A549 (cell line): Measurements from ENCODE around the gene KSR1. TPM values are rescaled to one million over a fixed set of nuclear protein-coding genes. Genes with fewer than 3 reads are reported as not detected.

ENCODE experiments used
- ATAC-seq, 2 experiments: fragments of 200-7000 bp in 1 of 2; fragments of >200 bp in 1 of 2; cut with Nextera tagmentation in 1 of 2; cut with Tn5 transposase in 1 of 2; 3 replicates each; pipeline versions ENCODE4 v1.8.0 to v1.9.1; 2018 to 2020; ENCODE audit warnings: mild to moderate bottlenecking in 1 of 2, moderate library complexity in 1 of 2
- CTCF ChIA-PET: fragments of 300-600 bp; sonication (Branson Sonifier 250); formaldehyde crosslinking; extraction: SDS; loops from one replicate; lab custom pipeline; 2021; ENCODE audit warnings: antibody characterized with exemption, inconsistent platforms; lab: Yijun Ruan, JAX
- POLR2A ChIA-PET: fragments of 350-600 bp; formaldehyde crosslinking; extraction: SDS; loops from one replicate; lab custom pipeline; 2021; ENCODE audit warnings: antibody characterized with exemption, inconsistent platforms; lab: Yijun Ruan, JAX
- DNase-seq, 2 experiments: peaks; one replicate each; pipeline versions ENCODE4 v3.0.0 to v3.0.0-alpha.2; 2011 to 2016; ENCODE audit warnings: low read depth in 1 of 2, low spot score in 1 of 2
- FAIRE-seq: peaks from 2 replicates; lab custom pipeline; 2011; peaks lifted over from hg19 to GRCh38; lab: Jason Lieb, UNC
- H3K27ac ChIP-seq, 2 experiments: fragments of >200 bp; sonication (Bioruptor Twin); formaldehyde crosslinking; 3 replicates each; pipeline ENCODE4 v1.5.1; 2016 to 2017
- H3K4me1 ChIP-seq: fragments of >200 bp; sonication (Bioruptor Twin); formaldehyde crosslinking; 3 replicates; pipeline ENCODE4 v1.6.1; 2016
- H3K4me2 ChIP-seq: fragments of >200 bp; sonication (Bioruptor Twin); formaldehyde crosslinking; 3 replicates; pipeline ENCODE4 v1.6.1; 2016
- H3K4me3 ChIP-seq: fragments of >200 bp; sonication (Bioruptor Twin); formaldehyde crosslinking; 3 replicates; pipeline ENCODE4 v1.5.1; 2016
- H3K9me3 ChIP-seq: fragments of >200 bp; sonication (Bioruptor Twin); formaldehyde crosslinking; 3 replicates; pipeline ENCODE4 v1.6.1; 2016
- BHLHE40 ChIP-seq: IDR thresholded peaks from 2 replicates; pipeline ENCODE4 v1.6.1; 2012; ENCODE audit warnings: low read depth, low read length, inconsistent platforms
- EHMT2 ChIP-seq: fragments of 200-600 bp; sonication (generic); IDR thresholded peaks from 2 replicates; pipeline ENCODE4 v1.6.1; 2016; ENCODE audit warnings: antibody characterized with exemption, low read depth, mild to moderate bottlenecking, moderate library complexity
- FOSL2 ChIP-seq, 2 experiments: fragments of 450-650 bp in 1 of 2; fragments of >200 bp in 1 of 2; sonication (Bioruptor Twin) in 1 of 2; formaldehyde crosslinking; IDR thresholded peaks; 2 replicates each; pipeline versions ENCODE4 v1.5.0 to v1.6.1; 2016 to 2020; ENCODE audit warnings: mild to moderate bottlenecking in 1 of 2, moderate library complexity in 1 of 2
- FOXS1 ChIP-seq: fragments of 250-450 bp; sonication (Bioruptor Pico); IDR thresholded peaks from 2 replicates; pipeline ENCODE4 v1.5.0; 2020; ENCODE audit warnings: mild to moderate bottlenecking, moderate library complexity
- HDAC2 ChIP-seq: fragments of 200-600 bp; sonication (generic); IDR thresholded peaks from 2 replicates; pipeline ENCODE4 v1.6.1; 2016
- HOXB5 ChIP-seq: fragments of 250-450 bp; sonication (Bioruptor Pico); IDR thresholded peaks from 2 replicates; pipeline ENCODE4 v1.5.0; 2020; ENCODE audit warnings: mild to moderate bottlenecking, moderate library complexity
- JUN ChIP-seq, 2 experiments: fragments of >200 bp; sonication (Bioruptor Twin); formaldehyde crosslinking; IDR thresholded peaks; 2 replicates in 1 of 2; 3 replicates in 1 of 2; pipeline ENCODE4 v1.6.1; 2016 to 2017
- KDM1A ChIP-seq: fragments of 200-600 bp; sonication (generic); IDR thresholded peaks from 2 replicates; pipeline ENCODE4 v1.6.1; 2016; ENCODE audit warnings: low read depth, mild to moderate bottlenecking
- KDM5A ChIP-seq: fragments of 200-600 bp; sonication (generic); IDR thresholded peaks from 2 replicates; pipeline ENCODE4 v1.6.1; 2016; ENCODE audit warnings: antibody characterized with exemption, mild to moderate bottlenecking
- MAZ ChIP-seq: fragments of 150-350 bp; IDR thresholded peaks from 2 replicates; pipeline ENCODE4 v1.6.1; 2014; ENCODE audit warnings: antibody characterized with exemption, low read depth, low read length, borderline replicate concordance
- MYC ChIP-seq: IDR thresholded peaks from 2 replicates; pipeline ENCODE4 v1.6.1; 2012; ENCODE audit warnings: mild to moderate bottlenecking, inconsistent platforms, low read length, improper control_type of control experiment, borderline replicate concordance
- NPAS2 ChIP-seq: fragments of 250-450 bp; sonication (Bioruptor Pico); IDR thresholded peaks from 2 replicates; pipeline ENCODE4 v1.8.0; 2022; ENCODE audit warnings: mild to moderate bottlenecking, moderate library complexity, borderline replicate concordance
- NR3C1 ChIP-seq: fragments of >200 bp; sonication (Bioruptor Twin); formaldehyde crosslinking; IDR thresholded peaks from 3 replicates; pipeline ENCODE4 v1.6.1; 2017
- POLR2AphosphoS2 ChIP-seq: conservative IDR thresholded peaks from 2 replicates; pipeline ENCODE4 v1.6.1; 2012; ENCODE audit warnings: low read length, improper control_type of control experiment, inconsistent platforms
- RCOR1 ChIP-seq: fragments of 150-350 bp; IDR thresholded peaks from 2 replicates; pipeline ENCODE4 v1.6.1; 2014; ENCODE audit warnings: antibody characterized with exemption, low read length, low read depth
- TP53 ChIP-seq: fragments of 250-450 bp; sonication (Bioruptor Pico); IDR thresholded peaks from 2 replicates; pipeline ENCODE4 v1.5.0; 2021; ENCODE audit warnings: mild to moderate bottlenecking, moderate library complexity
- ZSCAN20 ChIP-seq: fragments of 250-450 bp; sonication (Bioruptor Pico); IDR thresholded peaks from 2 replicates; pipeline ENCODE4 v1.8.0; 2022; ENCODE audit warnings: mild to moderate bottlenecking, moderate library complexity
- WGBS: methylation state at CpG from one replicate; pipeline ENCODE4 v1.1.6; 2017; ENCODE audit errors: missing lambda C conversion rate; 5-methylcytosine and 5-hydroxymethylcytosine counted together
- polyA plus RNA-seq, 4 experiments: library from polyadenylated mRNA; depleted of rRNA in 3 of 4; stranded (reverse); fragments of >200 nt; fragmentation: RNase III in 1 of 4; extraction: RNeasy Plus Mini Kit Qiagen cat#74134 plus additional on column Dnase treatment in 1 of 4; gene quantifications; 2 replicates in 3 of 4; 3 replicates in 1 of 4; pipeline ENCODE4 v1.2.3, GENCODE V29; 2011 to 2017
- TF ChIP-seq, protein P1 (sequence below): fragments of 450-650 bp; IDR thresholded peaks from 2 replicates; pipeline ENCODE4 v1.6.1; 2014; ENCODE audit warnings: antibody characterized with exemption
- TF ChIP-seq, protein P2 (sequence below): IDR thresholded peaks from 2 replicates; pipeline ENCODE4 v1.6.1; 2012
- TF ChIP-seq, protein P3 (sequence below): fragments of 250-450 bp; sonication (Bioruptor Pico); IDR thresholded peaks from 2 replicates; pipeline ENCODE4 v1.5.0; 2021; ENCODE audit warnings: mild to moderate bottlenecking, moderate library complexity, borderline replicate concordance
- TF ChIP-seq, protein P4 (sequence below): fragments of >200 bp; sonication (Bioruptor Twin); formaldehyde crosslinking; IDR thresholded peaks from 2 replicates; pipeline ENCODE4 v1.6.1; 2016
- TF ChIP-seq, protein P5 (sequence below): fragments of 250-450 bp; sonication (Bioruptor Pico); IDR thresholded peaks from 2 replicates; pipeline ENCODE4 v1.5.0; 2020; ENCODE audit warnings: low read depth, mild to moderate bottlenecking, moderate library complexity
- TF ChIP-seq, protein P6 (sequence below): IDR thresholded peaks from 2 replicates; pipeline ENCODE4 v1.6.1; 2012

KSR1 gene
- polyA plus RNA-seq, 2 of the 4 experiments (the other 2 are of a cell fraction): 13.3 to 14.6 TPM

DNA sequence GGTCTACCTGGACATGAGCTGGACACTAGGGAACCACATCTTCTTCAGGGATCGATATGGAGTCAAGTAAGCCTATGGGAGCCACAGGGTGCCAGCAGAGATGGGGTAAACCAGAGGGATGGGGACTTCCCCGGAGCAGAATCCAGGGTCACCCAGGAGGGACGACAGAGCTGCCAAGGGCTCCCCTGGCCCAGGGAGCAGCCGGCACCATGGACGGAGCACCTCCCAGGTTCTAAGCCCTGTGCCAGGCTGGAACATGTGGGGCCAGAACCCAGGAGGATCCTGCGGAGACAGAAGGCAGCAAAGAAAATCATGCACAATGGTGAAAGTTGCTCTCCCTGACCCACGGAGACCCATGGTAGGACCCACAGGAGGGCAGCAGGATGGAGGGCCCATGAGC is 33.6 kb upstream of the KSR1 start:
- H3K9me3 ChIP-seq: no peaks in the 10 kb centered on the region
- FAIRE-seq (no peak), ATAC-seq (no peak)
- H3K4me3 ChIP-seq: no peak overlapping the region
- CTCF ChIA-PET: interaction anchor here (1.1 to 3.4 kb wide), 4 partner anchors 9 to 179 kb away, joined by 3 to 23 read pairs (median 12); no protein-coding TSS in a partner anchor
- TF ChIP-seq, protein P1, sequence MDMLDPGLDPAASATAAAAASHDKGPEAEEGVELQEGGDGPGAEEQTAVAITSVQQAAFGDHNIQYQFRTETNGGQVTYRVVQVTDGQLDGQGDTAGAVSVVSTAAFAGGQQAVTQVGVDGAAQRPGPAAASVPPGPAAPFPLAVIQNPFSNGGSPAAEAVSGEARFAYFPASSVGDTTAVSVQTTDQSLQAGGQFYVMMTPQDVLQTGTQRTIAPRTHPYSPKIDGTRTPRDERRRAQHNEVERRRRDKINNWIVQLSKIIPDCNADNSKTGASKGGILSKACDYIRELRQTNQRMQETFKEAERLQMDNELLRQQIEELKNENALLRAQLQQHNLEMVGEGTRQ: no peak
- TF ChIP-seq BHLHE40 (no peak), POLR2AphosphoS2 (no peak), KDM1A (no peak), EHMT2 (no peak), MAZ (no peak), NPAS2 (CRISPR knock-in tag) (no peak), NR3C1 (no peak)
- TF ChIP-seq, protein P2, sequence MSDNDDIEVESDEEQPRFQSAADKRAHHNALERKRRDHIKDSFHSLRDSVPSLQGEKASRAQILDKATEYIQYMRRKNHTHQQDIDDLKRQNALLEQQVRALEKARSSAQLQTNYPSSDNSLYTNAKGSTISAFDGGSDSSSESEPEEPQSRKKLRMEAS: no peak
- TF ChIP-seq, protein P3, sequence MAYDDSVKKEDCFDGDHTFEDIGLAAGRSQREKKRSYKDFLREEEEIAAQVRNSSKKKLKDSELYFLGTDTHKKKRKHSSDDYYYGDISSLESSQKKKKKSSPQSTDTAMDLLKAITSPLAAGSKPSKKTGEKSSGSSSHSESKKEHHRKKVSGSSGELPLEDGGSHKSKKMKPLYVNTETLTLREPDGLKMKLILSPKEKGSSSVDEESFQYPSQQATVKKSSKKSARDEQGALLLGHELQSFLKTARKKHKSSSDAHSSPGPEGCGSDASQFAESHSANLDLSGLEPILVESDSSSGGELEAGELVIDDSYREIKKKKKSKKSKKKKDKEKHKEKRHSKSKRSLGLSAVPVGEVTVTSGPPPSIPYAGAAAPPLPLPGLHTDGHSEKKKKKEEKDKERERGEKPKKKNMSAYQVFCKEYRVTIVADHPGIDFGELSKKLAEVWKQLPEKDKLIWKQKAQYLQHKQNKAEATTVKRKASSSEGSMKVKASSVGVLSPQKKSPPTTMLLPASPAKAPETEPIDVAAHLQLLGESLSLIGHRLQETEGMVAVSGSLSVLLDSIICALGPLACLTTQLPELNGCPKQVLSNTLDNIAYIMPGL (CRISPR knock-in tag): no peak
- TF ChIP-seq, all 56 proteins: peak for 0
- Histone ChIP-seq H3K4me1 (no peaks in the 10 kb centered on the region), H3K4me2 (no peak overlapping the region), H3K27ac (no peak overlapping the region)
- POLR2A ChIA-PET: no interaction called here
- WGBS: 55% methylated on average over 7 of the region's 7 CpGs
- DNase-seq: no peak

DNA sequence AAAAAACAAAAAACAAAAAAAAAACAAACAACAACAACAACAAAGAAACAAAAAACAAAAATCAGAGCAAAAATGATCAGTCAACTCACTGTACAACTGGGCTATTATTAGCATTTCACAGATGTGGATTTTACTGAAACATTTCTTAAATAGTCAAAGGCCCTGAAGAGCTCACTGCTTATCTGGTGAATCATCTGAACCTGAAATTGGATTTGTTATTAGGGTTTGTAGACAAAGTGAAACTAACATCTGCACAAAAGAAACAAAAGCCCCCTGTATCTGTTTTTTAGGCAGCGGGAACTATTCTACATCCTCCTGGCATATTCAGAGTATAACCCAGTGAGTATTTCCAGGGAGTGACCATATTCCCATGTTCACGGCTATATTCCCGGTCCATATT is 32.6 kb upstream of the KSR1 start:
- POLR2A ChIA-PET: no interaction called here
- ATAC-seq (no peak), DNase-seq (no peak), FAIRE-seq (no peak)
- no peak for TF ChIP-seq MYC
- H3K4me1 ChIP-seq: no peaks in the 10 kb centered on the region
- CTCF ChIA-PET: interaction anchor here (0.7 to 1.8 kb wide), 3 partner anchors 11 to 231 kb away, joined by 3 to 5 read pairs (median 5); no protein-coding TSS in a partner anchor
- WGBS: 82% methylated on average over 3 of the region's 3 CpGs
- no peaks in the 10 kb centered on the region; the same call in 2 of the 3 replicates for H3K9me3 ChIP-seq
- H3K4me3 ChIP-seq: no peak overlapping the region
- H3K4me2 ChIP-seq: no peak overlapping the region
- no peak overlapping the region for H3K27ac ChIP-seq

DNA sequence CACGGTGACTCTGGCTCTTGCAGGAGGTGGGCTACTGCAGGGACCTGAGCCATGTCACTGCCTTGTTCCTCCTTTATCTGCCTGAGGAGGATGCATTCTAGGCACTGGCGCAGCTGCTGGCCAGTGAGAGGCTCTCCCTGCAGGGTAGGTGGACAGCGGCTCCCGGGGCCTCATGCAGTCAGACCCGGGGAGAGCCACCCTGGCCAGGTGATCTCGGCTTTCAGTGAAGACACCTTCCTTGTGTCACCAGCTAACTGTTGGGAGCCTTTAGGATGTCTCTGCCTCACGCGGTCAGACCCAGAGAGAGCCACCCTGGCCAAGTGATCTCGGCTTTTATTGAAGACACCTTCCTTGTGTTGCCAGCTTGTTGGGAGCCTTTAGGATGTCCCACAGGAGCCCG is 31.7 kb upstream of the KSR1 start:
- no peak overlapping the region for H3K4me2 ChIP-seq
- TF ChIP-seq RCOR1 (no peak), POLR2AphosphoS2 (no peak), KDM5A (no peak)
- TF ChIP-seq, all 56 proteins: peak for 0
- WGBS: 48% methylated on average over 6 of the region's 10 CpGs
- FAIRE-seq: no peak
- Histone ChIP-seq H3K27ac (no peak overlapping the region), H3K4me1 (no peaks in the 10 kb centered on the region), H3K9me3 (no peaks in the 10 kb centered on the region; the same call in 2 of the 3 replicates), H3K4me3 (no peak overlapping the region)
- ATAC-seq: no peak
- no peak for DNase-seq
- ChIA-PET POLR2A (no interaction called here), CTCF (interaction anchor here (0.8 to 1.8 kb wide), 5 partner anchors 12 to 226 kb away, joined by 3 to 5 read pairs (median 4); no protein-coding TSS in a partner anchor)

DNA sequence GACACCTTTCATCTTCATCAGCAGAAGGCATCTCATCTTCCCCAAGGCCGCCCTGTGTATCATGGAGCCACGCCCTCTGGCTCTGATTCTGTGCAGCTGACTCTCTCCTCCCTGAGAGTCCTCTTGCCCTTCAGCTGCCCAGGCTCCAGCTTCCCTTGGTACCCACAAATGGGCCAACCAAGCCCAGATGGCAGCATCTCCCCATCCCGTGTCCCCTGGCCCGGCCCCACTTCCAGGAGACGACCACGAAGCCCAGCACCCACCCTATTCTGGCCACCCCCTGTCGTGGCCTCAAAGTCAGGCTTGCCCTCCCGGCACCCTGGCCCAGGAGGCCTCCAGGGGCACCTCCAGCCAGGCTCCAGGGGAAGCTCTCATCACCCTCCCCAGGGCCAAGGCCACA is 31.3 kb upstream of the KSR1 start:
- FAIRE-seq (no peak), ATAC-seq (no peak), DNase-seq (no peak)
- no peak overlapping the region for H3K4me2 ChIP-seq
- 70% methylated on average over 8 of the region's 8 CpGs for WGBS
- no peak overlapping the region for H3K27ac ChIP-seq
- POLR2A ChIA-PET: no interaction called here
- no peaks in the 10 kb centered on the region; the same call in 2 of the 3 replicates for H3K9me3 ChIP-seq
- H3K4me3 ChIP-seq: no peak overlapping the region
- no peaks in the 10 kb centered on the region for H3K4me1 ChIP-seq
- no peak for TF ChIP-seq NR3C1
- TF ChIP-seq, protein P4, sequence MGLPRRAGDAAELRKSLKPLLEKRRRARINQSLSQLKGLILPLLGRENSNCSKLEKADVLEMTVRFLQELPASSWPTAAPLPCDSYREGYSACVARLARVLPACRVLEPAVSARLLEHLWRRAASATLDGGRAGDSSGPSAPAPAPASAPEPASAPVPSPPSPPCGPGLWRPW: no peak
- TF ChIP-seq JUN (IDR thresholded peaks at IDR 0.05): no peak
- no peak for TF ChIP-seq HDAC2
- TF ChIP-seq FOSL2 (IDR thresholded peaks at IDR 0.05): no peak
- no peak for TF ChIP-seq FOSL2 (CRISPR knock-in tag; IDR thresholded peaks at IDR 0.05)
- no peak for TF ChIP-seq HOXB5 (CRISPR knock-in tag)
- no peak for TF ChIP-seq POLR2AphosphoS2
- no peak for TF ChIP-seq EHMT2
- TF ChIP-seq, protein P5, sequence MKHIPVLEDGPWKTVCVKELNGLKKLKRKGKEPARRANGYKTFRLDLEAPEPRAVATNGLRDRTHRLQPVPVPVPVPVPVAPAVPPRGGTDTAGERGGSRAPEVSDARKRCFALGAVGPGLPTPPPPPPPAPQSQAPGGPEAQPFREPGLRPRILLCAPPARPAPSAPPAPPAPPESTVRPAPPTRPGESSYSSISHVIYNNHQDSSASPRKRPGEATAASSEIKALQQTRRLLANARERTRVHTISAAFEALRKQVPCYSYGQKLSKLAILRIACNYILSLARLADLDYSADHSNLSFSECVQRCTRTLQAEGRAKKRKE (CRISPR knock-in tag): no peak
- no peak for TF ChIP-seq FOXS1 (CRISPR knock-in tag)
- TF ChIP-seq ZSCAN20 (CRISPR knock-in tag): no peak
- TF ChIP-seq, protein P6, sequence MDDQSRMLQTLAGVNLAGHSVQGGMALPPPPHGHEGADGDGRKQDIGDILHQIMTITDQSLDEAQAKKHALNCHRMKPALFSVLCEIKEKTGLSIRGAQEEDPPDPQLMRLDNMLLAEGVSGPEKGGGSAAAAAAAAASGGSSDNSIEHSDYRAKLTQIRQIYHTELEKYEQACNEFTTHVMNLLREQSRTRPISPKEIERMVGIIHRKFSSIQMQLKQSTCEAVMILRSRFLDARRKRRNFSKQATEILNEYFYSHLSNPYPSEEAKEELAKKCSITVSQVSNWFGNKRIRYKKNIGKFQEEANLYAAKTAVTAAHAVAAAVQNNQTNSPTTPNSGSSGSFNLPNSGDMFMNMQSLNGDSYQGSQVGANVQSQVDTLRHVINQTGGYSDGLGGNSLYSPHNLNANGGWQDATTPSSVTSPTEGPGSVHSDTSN: no peak
- no peak for TF ChIP-seq TP53 (CRISPR knock-in tag)
- TF ChIP-seq, all 56 proteins: peak for 0
- CTCF ChIA-PET: interaction anchor here (1.0 to 1.8 kb wide), 4 partner anchors 12 to 189 kb away, joined by 4 to 5 read pairs (median 4); no protein-coding TSS in a partner anchor
